Measurements from ENCODE around the gene PTPN6.

Gene PTPN6

DNA sequence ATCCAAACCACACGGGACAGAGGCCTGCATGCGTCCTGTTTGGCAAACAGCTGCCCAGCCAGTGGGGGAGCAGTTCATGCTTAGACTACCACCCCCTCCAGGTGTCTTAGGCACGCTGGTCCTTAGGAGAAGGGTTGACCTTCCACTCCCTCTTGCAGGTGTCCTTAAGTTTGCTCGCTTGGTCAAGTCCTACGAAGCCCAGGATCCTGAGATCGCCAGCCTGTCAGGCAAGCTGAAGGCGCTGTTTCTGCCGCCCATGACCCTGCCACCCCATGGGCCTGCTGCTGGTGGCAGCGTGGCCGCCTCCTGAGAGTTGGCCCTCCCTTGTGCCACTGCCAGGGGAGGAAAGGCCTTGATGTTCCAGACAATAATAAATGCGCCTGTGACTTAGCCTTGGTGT lies 5.5 kb upstream of the PTPN6 start:
- TF ChIP-seq POLR2AphosphoS5 (IDR thresholded peaks at IDR 0.05; ENCODE audit: low read depth, low read length) (no peak), POLR2A (IDR thresholded peaks at IDR 0.05; ENCODE audit: low read depth, low read length) (no peak; the same call in 1 of the 2 replicates), TAF1 (IDR thresholded peaks at IDR 0.05; ENCODE audit: borderline replicate concordance, low read depth, low read length) (no peak)
- FAIRE-seq (no peak), DNase-seq (ENCODE audit: insufficient read length) (no peak)

GRCh38 chr12:6946033-6946919 lies 4.9 kb upstream of the PTPN6 start:
- DNase-seq (ENCODE audit: insufficient read length), result no peak
- TF ChIP-seq POLR2A (IDR thresholded peaks at IDR 0.05; ENCODE audit: low read depth, low read length) (peak; percentile 64), POLR2AphosphoS5 (IDR thresholded peaks at IDR 0.05; ENCODE audit: low read depth, low read length) (no peak)
- FAIRE-seq, result peak; percentile 94

DNA sequence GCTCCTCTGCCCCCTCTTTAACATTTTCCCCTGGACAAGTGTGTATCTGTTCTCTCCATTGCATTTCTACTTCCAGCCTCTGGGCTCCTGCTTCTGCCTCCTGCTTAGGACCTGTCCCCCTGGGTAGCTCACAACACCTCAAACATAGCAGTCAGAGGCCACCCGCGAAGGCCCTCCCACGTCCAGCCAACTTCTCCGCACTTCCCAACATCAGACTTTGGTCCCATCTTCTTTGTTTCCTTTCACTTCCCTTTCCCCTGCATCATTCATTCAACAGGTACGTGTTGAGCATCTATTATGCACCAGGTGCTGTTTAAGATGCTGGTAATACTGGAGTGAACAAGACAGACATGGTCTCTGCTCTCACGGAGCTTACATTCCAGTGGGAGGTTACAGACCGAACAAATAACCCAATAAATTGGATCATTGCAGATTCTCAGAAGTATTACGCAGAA lies 4.2 kb upstream of the PTPN6 start:
- TF ChIP-seq POLR2AphosphoS5 (IDR thresholded peaks at IDR 0.05; ENCODE audit: low read depth, low read length) (no peak), POLR2A (IDR thresholded peaks at IDR 0.05; ENCODE audit: low read depth, low read length) (no peak), TAF1 (IDR thresholded peaks at IDR 0.05; ENCODE audit: borderline replicate concordance, low read depth, low read length) (no peak)
- DNase-seq (ENCODE audit: insufficient read length) (no peak), FAIRE-seq (no peak)

DNA sequence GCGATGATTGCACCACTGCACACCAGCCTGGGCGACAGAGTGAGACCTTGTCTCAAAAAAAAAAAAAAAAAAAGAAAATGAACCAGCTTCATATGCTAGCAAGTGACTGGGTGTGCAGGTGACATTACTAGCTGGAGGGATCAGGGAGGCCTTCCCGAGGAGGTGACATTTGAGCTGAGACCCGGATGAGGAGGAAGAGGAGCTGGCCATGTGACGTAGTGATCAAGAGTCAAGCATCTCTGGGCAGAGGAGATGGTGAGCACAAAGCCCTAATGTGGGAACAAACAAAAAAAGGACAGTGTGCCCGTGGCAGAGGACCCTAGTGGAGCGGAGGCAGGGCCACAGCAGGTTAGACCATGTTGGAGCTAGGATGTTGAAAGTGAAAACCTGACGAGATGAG lies 3.5 kb upstream of the PTPN6 start:
- peak; percentile 73 for FAIRE-seq
- no peak for TF ChIP-seq POLR2AphosphoS5 (IDR thresholded peaks at IDR 0.05; ENCODE audit: low read depth, low read length)
- TF ChIP-seq POLR2A (IDR thresholded peaks at IDR 0.05; ENCODE audit: low read depth, low read length), result peak; percentile 30; the same call in 1 of the 2 replicates

GRCh38 chr12:6948873-6949594 lies 2.1 kb upstream of the PTPN6 start:
- DNase-seq (ENCODE audit: insufficient read length) (no peak), FAIRE-seq (peak; percentile 88)
- TF ChIP-seq TAF1 (IDR thresholded peaks at IDR 0.05; ENCODE audit: borderline replicate concordance, low read depth, low read length), result no peak
- no peak for TF ChIP-seq POLR2A (IDR thresholded peaks at IDR 0.05; ENCODE audit: low read depth, low read length)
- no peak for TF ChIP-seq POLR2AphosphoS5 (IDR thresholded peaks at IDR 0.05; ENCODE audit: low read depth, low read length)

More for the DNA sequence above, 3.5 kb upstream of the PTPN6 start:
- no peak for DNase-seq (ENCODE audit: insufficient read length)

DNA sequence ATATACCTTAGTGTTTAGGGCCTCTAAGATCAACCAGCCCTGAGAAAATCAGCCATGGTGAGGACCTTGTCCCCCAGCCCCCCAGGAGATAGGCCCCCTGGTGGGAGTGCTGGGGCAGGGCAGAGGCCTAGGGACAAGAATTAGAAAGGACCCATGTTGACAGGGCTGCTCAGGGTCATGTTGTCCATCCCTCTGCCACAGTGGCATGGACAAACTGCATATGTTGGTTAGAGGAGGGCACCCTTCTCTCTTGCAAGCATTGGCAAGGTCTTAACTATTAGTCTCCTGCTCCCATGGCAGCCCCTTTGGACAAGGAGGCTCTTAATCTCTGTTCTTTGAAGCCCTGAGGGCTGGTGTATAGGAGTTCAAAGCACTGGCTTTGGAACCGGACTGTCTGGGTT lies 755 bp upstream of the PTPN6 start:
- TF ChIP-seq POLR2AphosphoS5 (IDR thresholded peaks at IDR 0.05; ENCODE audit: low read depth, low read length) (no peak), POLR2A (IDR thresholded peaks at IDR 0.05; ENCODE audit: low read depth, low read length) (no peak), TAF1 (IDR thresholded peaks at IDR 0.05; ENCODE audit: borderline replicate concordance, low read depth, low read length) (no peak)
- FAIRE-seq (no peak), DNase-seq (ENCODE audit: insufficient read length) (no peak)

DNA sequence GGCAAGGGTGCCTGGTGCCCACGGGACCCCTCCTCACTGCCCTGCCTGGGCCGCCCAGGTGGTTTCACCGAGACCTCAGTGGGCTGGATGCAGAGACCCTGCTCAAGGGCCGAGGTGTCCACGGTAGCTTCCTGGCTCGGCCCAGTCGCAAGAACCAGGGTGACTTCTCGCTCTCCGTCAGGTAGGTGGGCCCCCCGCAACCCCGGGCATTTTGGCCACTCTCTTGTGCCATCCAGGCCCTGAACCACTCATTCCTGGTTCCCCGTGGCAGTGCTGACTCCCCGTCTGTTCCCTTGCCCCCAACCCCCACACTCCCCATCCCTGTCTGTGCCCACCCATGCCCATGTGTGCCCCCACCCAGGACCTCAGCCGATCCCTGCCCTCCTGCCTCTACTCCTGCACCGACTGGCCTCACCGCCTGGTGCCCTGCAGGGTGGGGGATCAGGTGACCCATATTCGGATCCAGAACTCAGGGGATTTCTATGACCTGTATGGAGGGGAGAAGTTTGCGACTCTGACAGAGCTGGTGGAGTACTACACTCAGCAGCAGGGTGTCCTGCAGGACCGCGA lies 480 bp downstream of the PTPN6 start:
- no peak; the same call in 1 of the 2 replicates for TF ChIP-seq TAF1 (IDR thresholded peaks at IDR 0.05; ENCODE audit: borderline replicate concordance, low read depth, low read length)
- TF ChIP-seq POLR2AphosphoS5 (IDR thresholded peaks at IDR 0.05; ENCODE audit: low read depth, low read length), result no peak; the same call in 1 of the 2 replicates
- TF ChIP-seq POLR2A (IDR thresholded peaks at IDR 0.05; ENCODE audit: low read depth, low read length), result no peak
- no peak for DNase-seq (ENCODE audit: insufficient read length)
- no peak for FAIRE-seq

DNA sequence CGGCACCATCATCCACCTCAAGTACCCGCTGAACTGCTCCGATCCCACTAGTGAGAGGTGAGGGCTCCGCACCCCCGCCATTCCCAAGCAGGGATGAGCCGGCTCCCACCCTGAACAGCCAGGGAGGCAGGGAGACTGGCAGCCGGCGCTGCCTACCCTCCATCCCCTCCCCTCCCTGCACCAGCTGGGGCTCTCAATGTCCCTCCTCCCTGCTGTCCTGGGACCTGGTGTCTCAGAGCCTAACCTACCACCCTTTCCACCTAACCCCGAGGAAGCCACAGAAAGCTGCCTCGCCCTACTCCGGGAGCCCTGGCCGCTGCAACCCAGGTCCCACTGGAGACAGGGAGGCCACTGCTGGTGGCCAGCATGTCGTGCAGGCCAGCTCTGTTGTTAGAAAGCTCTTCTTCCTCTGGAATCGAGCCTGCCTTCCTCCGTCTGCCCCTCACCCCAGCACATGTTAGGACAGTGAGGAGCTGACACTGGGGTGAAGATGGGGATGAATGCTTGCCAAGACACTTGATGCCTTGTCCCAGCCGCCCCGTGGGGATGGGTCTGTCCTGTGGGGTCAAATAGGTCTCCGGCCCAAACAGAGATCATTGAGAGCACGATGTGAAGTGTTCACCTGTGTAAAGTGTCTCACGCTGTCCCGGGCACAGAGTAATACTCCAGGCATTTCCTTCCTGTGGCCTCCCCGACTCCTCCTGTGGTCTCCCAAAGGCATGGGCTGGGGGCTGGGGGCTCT lies 1.1 kb downstream of the PTPN6 start:
- DNase-seq (ENCODE audit: insufficient read length), result no peak
- TF ChIP-seq POLR2AphosphoS5 (IDR thresholded peaks at IDR 0.05; ENCODE audit: low read depth, low read length) (no peak), TAF1 (IDR thresholded peaks at IDR 0.05; ENCODE audit: borderline replicate concordance, low read depth, low read length) (no peak), POLR2A (IDR thresholded peaks at IDR 0.05; ENCODE audit: low read depth, low read length) (peak; percentile 13)
- no peak for FAIRE-seq

DNA sequence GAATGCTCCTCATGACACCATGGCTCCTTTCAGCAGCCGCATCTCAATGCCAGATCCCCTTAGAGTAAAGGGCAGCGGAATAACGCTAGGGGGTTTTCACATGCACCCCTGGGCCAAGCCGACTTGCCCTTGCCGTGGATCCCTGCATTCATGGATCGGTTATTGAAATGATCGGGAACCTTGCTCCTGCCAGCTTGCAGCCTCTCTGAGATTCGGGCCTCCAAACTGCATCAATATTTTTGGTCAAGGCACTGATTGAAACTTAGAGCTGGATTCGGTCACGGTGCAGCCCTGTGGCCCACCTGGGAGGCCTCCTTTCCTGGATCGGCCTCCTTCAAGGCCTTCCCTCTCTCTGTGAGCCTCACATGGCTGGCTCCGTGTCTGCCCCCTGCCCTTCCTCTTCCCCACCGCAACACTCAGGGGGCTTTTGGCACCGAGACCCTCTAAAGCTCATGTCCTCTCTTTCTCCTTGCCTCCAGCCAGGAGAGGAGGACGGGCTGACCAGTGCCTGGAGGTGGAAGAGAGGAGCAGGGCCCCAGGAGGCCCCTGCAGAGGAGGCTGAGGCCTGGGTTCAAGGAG lies 1.8 kb downstream of the PTPN6 start:
- no peak for FAIRE-seq
- no peak for TF ChIP-seq TAF1 (IDR thresholded peaks at IDR 0.05; ENCODE audit: borderline replicate concordance, low read depth, low read length)
- TF ChIP-seq POLR2A (IDR thresholded peaks at IDR 0.05; ENCODE audit: low read depth, low read length), result no peak
- no peak for TF ChIP-seq POLR2AphosphoS5 (IDR thresholded peaks at IDR 0.05; ENCODE audit: low read depth, low read length)

GRCh38 chr12:6953442-6954315 lies 2.5 kb downstream of the PTPN6 start:
- DNase-seq (ENCODE audit: insufficient read length), result no peak
- TF ChIP-seq TAF1 (IDR thresholded peaks at IDR 0.05; ENCODE audit: borderline replicate concordance, low read depth, low read length) (peak; percentile 90), POLR2AphosphoS5 (IDR thresholded peaks at IDR 0.05; ENCODE audit: low read depth, low read length) (peak; percentile 99), POLR2A (IDR thresholded peaks at IDR 0.05; ENCODE audit: low read depth, low read length) (peak; percentile 97)
- FAIRE-seq, result peak; percentile 99

More for the DNA sequence above, 1.8 kb downstream of the PTPN6 start:
- DNase-seq (ENCODE audit: insufficient read length), result no peak

All from GM12892 (cell line).